Glomerular visceral epithelial cell (primary cell): ENCODE results near the gene NEGR1.
A peak's percentile ranks its signal among the peaks of the same experiment; 100 is the strongest.

Experiments used
- DNase-seq: peaks from one replicate; pipeline ENCODE4 v3.0.0-alpha.2; 2016; ENCODE audit errors: extremely low spot score

Gene NEGR1

DNA sequence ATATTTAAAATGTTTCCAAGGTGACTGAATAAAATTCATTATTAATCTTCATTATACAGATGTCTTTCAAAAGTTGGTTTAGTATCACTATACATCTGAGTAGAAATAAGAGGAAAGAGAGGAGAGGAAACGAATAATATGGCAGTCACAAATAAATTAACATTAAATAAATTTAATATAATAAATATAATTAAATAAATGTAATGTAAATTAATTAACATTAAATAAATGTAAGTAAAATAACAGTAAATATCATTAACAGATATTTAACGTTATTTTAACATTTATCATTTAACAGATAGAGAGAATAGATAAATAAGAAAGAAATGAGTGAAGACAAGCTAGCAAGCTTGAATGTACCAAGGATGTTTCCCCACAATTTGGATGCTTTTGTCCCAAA is 592.7 kb downstream of the NEGR1 start:
- no peak for DNase-seq

DNA sequence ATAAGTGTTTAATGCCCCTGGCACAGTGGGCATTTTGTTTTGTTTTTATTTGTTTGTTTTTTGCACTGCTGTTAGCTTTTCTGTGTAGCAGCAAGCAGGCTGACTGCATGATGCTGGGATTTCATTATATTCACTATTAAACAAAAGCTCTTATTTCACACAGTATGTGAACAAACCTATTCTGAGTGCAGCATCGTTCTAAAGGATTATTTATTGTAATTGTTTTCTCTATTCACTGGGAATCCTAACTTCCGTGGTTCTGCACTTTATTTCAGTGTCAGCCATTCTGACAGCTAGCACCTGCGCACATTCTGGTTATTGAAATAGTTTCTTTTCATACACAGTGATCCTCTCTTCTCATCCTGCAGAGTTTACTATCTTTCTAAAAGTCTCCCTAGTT is 595.0 kb downstream of the NEGR1 start:
- DNase-seq: no peak

DNA sequence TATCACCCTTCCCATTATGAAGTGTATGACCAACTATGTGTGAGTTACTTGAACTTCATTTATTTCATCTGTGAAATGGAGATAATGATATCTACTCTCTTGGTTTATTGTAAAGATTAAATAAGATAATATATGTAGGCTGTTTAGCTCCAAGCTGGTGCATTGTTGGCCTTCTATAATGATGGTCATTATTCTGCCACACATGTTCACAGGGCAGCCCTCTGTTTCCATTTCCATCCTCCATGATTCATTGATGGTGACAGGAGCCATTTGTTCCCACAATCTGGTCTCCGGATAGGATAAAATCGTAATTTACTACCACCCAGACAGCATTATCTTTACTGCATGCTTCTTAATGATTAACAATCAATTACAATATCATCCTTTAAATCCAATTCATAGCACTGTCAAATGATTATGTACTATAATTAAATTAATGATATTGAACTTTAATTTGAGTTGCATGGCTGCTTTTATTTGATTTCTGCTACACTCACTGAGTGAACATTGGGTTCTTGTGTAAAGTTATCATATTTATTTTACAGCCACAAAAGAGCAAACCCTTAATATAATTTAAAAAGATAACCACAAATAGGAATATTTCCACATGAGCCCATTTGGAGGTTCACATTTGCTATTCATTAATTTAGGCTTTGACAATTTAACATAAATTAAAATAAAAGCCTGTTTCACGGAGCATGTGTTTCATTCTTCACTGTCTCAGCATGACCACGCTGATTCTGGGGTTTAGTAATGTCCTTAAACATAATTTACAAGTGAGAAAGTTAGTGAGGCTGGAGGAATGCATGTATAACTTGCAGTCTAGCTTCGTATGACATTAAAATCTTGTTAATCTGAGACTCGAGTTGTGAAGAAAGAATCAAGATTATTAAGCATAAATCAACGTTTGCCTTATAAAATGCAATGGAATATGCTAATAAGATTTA is 605.1 kb downstream of the NEGR1 start:
- DNase-seq: no peak

GRCh38 chr1:71668065-71668464 is 614.3 kb downstream of the NEGR1 start:
- no peak for DNase-seq

GRCh38 chr1:71667216-71667615 is 615.1 kb downstream of the NEGR1 start:
- DNase-seq: no peak

GRCh38 chr1:71666609-71667008 is 615.7 kb downstream of the NEGR1 start:
- DNase-seq: no peak

- DNase-seq: no peak
Observed at GRCh38 chr1:71660411-71660810, 621.9 kb downstream of the NEGR1 start.

- DNase-seq: no peak
Observed at GRCh38 chr1:71657891-71658679, 624.3 kb downstream of the NEGR1 start.

DNA sequence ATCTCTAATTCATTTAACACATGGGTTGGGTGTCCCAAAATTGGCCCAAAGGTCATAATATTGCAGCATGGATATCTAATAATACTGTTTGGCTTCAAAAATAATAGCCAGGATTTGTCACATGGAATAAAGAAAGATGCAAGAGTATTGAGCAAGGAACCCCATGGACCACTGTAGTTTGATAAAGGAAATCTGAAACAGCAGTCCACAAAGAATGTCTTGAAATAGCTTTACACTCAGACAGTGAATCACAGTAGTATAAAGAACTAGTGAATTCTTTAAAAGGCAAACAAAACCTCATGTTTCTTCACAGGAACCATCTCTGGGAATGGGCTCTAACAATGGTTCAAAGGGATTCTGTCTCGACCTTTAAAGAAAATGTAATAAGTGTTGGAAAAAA is 625.4 kb downstream of the NEGR1 start:
- no peak for DNase-seq

GRCh38 chr1:71655604-71656003 is 626.7 kb downstream of the NEGR1 start:
- DNase-seq: no peak

DNA sequence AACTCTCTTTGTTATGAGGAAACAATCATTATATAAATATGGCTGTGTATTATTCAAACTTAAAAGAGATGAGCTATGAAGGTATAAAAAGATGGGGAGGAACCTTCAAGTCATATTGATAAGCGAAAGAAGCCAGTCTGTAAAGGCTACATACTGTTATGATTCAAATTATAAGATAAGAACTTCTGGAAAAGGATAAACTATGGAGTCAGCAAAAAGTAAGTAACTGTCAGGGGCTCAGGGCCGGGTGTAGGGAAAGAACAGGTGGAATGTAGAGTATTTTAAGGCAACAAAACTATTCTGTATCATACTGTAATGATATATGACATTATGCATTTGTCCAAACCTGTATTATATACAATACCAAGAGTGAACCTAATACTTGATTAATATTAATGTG is 628.4 kb downstream of the NEGR1 start:
- DNase-seq: no peak

DNA sequence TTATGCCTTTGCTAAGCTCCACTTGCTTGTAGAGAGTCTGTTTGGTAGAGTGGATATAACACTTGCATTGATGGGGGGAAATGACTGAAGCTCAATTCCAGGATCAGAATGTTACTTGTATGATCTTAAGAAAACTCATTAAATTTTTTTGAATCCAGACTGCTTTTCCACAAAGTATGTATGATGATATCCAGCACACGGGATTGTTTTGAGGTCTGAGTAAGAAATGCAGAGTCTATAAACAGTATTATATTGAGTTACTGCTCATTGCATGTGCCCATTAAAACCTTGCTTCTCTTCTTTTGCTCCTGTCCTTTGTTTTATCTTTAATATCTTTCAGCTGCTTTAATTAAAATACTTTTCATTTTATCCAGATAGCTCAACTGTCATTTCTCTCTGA is 631.1 kb downstream of the NEGR1 start:
- no peak for DNase-seq

GRCh38 chr1:71650119-71650518 is 632.2 kb downstream of the NEGR1 start:
- DNase-seq: no peak

GRCh38 chr1:71649608-71650007 is 632.7 kb downstream of the NEGR1 start:
- no peak for DNase-seq

GRCh38 chr1:71647513-71648300 is 634.6 kb downstream of the NEGR1 start:
- no peak for DNase-seq

DNA sequence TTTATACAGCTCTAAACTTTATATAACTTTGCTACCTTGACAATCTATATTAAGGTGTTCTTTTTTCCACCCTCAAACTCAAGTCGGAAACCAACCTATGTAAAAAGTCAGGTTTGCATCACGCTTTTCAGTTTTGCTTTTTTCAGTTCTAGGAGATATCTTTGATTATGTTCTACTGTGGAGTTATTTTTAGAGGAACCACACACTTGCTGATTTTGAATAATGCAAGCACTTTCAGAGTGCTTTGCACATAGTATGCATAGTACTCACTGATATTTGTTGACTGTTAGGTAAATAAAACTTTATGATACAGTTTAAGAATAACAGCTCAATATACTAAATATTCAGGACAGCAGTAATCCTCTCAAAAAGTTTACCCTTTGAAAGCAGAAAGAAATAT is 637.3 kb downstream of the NEGR1 start:
- no peak for DNase-seq

GRCh38 chr1:71641903-71642302 is 640.4 kb downstream of the NEGR1 start:
- DNase-seq: no peak

- DNase-seq: no peak
Observed at GRCh38 chr1:71640998-71641397, 641.3 kb downstream of the NEGR1 start.

DNA sequence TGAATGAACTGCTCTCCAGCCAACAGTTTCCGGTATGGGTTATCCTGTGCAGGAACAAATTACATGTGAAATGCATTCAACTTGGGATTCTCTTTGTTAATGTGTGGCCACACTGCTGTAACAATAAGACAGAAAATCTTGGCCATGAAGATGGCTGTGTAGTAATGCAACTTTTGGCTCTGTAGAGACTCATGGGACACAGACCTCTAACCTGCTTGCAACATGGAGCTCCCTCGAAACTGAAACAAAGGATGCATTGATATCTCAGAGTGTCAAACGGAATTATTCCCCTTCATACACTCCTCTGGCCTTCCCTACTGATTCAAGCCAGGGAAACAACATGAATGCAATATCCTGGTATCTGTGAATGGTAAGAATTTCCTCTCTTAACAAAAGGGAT is 642.2 kb downstream of the NEGR1 start:
- no peak for DNase-seq

DNA sequence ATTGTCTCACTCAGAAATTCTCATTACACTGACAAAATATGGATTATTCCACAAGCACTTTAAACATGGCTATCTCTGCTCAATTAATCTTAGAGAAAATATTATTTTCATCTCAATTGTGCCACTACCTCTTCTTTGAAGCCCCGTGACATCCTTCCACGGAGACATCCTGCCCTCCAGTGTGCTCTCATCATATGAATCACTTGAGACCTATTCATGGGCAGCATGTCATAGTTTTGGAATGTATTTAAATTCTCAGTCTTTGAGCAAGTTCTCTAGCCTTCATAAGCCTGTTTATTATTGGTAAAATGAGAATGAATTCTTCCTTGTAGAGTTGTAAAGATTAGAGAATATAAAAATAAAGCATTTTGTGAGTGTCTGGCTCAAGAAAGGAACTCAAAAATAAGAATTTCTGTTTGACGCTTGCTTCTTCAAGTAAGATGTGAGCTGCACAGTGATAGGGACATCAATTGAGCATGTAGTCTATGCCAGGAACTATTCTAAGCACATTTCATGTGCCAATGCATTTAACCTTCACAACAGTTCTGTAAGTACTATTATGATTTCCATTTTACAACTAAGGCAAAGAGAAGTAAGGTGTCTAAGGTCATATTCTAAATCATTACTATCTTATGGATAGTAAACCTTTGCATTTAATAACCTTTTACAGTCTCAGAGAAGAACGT is 644.1 kb downstream of the NEGR1 start:
- DNase-seq: peak; percentile 18

DNA sequence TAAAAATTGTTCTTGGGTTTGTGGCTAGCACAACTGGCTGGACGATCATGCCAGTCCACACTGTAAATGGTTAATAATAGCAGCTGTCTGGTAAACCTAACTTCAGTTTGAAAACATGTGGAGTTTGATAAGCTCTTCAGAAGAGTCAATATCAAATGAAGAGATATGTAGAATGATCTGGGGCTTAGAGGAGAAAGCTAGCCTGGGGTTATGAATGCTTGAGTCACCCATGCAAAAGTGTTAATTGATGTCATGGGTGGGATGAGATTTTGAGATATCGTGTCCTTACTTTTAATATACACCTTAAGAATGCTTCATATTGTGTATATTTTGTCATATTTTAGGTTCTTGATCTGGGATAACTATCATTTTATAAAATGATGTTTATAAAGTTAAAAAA is 646.8 kb downstream of the NEGR1 start:
- DNase-seq: no peak

DNA sequence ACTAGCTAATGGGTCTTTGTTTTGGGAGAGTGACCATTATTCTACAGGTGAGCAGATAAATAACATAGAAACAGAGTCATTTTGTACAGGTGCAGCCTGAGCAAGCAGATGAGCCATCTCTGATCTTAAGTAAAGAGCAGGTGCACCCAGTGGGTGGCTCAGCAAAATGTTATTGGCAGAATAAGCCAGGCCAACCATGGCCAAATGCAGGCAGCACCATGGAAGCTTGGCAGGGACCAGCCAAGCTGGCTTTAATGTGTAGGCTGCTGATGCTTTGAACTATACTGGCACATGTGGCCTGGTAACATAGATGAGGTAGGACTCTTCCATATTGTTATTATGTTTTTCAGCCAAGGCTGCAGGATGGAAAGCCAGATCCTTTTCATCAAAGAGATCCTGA is 648.2 kb downstream of the NEGR1 start:
- DNase-seq: no peak
